Measurements from ENCODE around the gene ROBO2. TPM values are rescaled to one million over a fixed set of nuclear protein-coding genes. Genes with fewer than 3 reads are reported as not detected.

The ROBO2 gene
- total RNA-seq, 2 donors from 2014 or later: not detected

DNA sequence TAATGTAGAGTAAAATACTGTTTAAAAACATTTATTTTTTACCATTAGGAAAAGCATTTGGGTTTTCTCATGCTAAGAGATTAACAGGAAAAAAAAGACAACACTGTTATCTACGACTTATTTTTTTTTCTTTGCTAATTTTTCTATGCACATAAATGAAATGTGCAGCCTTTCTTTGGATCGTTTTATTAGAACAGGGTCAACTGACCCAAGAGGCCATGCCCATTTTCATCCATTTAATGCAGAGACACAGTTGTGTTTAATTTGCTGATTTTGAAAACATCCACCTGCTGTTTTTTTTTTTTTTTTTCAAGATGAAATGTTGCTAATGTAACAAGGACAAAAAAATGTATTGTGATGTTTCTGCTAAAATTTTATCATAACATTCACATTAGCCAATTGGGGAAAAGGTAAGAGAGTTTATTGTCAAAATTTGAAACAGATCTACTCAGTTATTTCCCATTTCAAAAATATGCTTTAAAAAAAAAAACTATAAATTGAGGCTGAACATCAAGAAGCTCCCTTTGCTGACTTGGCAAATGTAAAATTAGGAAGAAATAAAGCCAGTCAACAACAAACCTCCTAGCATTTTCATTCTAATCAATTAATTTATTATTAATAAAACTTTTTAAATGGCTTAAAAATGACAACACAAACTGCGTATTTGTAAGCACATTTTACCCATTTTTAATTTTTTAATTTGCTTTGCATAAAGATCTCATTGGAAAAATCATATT is 485.2 kb downstream of the ROBO2 start:
- no peaks in the 10 kb centered on the region for H3K4me1 Mint-ChIP-seq

DNA sequence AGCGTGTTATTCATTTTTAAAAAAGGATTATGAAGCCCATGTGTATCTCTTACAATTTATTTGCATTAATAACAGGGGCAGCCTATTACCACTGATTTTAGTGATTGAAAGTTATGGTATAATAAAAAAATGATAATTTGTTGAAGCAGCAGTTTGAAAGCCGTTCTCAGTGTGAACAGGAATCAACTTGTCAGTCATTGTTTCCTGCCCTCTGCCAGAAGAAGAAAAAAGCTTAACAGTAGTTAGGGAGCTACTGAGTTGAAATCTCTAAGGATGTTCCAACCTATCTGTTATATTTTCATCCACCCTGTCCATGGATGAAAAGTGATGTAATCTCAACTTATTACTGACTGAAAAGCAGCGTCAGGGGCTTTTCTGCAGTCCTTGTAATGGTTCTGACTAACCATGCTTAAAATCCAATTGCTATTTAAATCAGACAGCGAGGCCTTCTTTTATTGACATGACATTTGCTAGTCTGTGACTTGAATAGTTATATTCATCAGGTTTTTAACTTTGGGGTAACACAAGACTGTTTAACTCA is 486.7 kb downstream of the ROBO2 start:
- ATAC-seq (no peak), DNase-seq (no peak)
- H3K9me3 ChIP-seq (ENCODE audit: control insufficient read depth, low read length, poor library complexity, severe bottlenecking): no peaks in the 10 kb centered on the region
- H3K4me1 Mint-ChIP-seq: no peaks in the 10 kb centered on the region
- H3K27ac Mint-ChIP-seq: no peak overlapping the region
- no peaks in the 10 kb centered on the region for H3K36me3 Mint-ChIP-seq (ENCODE audit: low read depth)
- no peak overlapping the region for H3K4me3 Mint-ChIP-seq
- no peaks in the 10 kb centered on the region for H3K27me3 Mint-ChIP-seq

More for the DNA sequence above, 485.2 kb downstream of the ROBO2 start:
- ATAC-seq (no peak), DNase-seq (no peak)
- H3K27me3 Mint-ChIP-seq: no peaks in the 10 kb centered on the region
- H3K9me3 ChIP-seq (ENCODE audit: control insufficient read depth, low read length, poor library complexity, severe bottlenecking): no peaks in the 10 kb centered on the region
- H3K36me3 Mint-ChIP-seq (ENCODE audit: low read depth): no peaks in the 10 kb centered on the region
- H3K4me3 Mint-ChIP-seq: no peak overlapping the region
- no peak overlapping the region for H3K27ac Mint-ChIP-seq

DNA sequence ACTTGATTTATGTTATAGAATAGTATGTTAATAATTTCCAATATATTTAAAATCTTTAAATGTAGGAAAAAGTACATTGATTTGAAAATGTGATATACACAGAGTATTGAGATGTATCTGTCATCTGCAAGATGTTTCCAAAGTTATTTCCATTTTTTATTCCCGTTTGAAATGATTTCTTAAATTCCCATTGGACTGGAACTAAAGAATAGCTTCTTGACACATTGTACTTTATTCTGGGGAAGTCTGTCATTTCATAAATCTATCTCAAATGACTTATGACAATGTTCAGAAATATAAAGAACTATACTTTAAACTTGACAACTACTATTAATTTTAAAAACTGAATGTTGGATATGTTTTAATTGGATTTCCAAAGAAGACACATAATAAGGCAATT is 489.6 kb downstream of the ROBO2 start:
- no peak for DNase-seq
- Mint-ChIP-seq H3K27ac (no peak overlapping the region), H3K4me1 (no peaks in the 10 kb centered on the region), H3K36me3 (ENCODE audit: low read depth) (no peaks in the 10 kb centered on the region), H3K27me3 (no peaks in the 10 kb centered on the region), H3K4me3 (no peak overlapping the region)
- no peaks in the 10 kb centered on the region for H3K9me3 ChIP-seq (ENCODE audit: control insufficient read depth, low read length, poor library complexity, severe bottlenecking)
- no peak for ATAC-seq

DNA sequence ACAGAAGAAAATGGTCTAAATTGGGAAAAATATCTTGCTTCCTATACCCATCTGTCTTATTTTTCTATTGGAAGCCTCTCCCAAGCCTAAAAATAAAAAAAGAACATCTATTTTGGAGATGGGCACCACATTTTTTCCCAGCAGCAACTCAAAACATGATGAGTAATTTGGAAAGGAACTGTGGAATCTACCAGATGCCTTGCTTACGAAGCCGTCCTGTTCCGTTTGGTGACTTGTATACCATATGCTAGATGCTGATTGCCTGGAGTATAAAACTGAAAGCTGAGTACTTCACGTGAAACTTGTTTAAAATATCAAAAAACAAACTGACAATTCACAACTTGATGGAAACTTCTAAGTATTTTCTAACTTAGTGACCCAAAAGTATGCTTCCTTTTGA is 491.0 kb downstream of the ROBO2 start:
- H3K9me3 ChIP-seq (ENCODE audit: control insufficient read depth, low read length, poor library complexity, severe bottlenecking): no peaks in the 10 kb centered on the region
- ATAC-seq: no peak
- H3K4me1 Mint-ChIP-seq: no peaks in the 10 kb centered on the region
- DNase-seq: no peak
- no peak overlapping the region for H3K4me3 Mint-ChIP-seq
- H3K36me3 Mint-ChIP-seq (ENCODE audit: low read depth): no peaks in the 10 kb centered on the region
- no peaks in the 10 kb centered on the region for H3K27me3 Mint-ChIP-seq
- no peak overlapping the region for H3K27ac Mint-ChIP-seq

DNA sequence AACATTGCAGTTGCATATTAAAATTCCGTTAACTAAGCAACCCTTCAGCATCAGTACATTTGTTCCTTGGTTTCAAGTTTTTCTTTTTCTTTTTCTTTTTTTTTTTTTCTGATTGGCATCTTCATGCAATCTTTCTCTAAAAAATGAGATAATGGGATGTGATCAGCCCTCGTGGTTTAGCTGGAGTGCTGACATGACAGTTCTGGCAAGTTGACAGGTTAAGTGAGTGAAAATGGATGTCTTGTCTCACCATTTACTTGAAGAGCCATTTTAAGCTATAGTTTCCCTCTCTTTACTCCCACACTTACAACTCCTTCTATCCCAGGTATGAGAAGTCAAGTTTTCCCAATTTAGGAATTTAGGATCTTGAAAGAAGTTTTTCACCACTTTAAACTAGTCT is 495.2 kb downstream of the ROBO2 start:
- no peak for DNase-seq
- H3K4me3 Mint-ChIP-seq: no peak overlapping the region
- no peaks in the 10 kb centered on the region for H3K36me3 Mint-ChIP-seq (ENCODE audit: low read depth)
- no peak for ATAC-seq
- H3K27ac Mint-ChIP-seq: no peak overlapping the region
- H3K27me3 Mint-ChIP-seq: no peaks in the 10 kb centered on the region
- H3K9me3 ChIP-seq (ENCODE audit: control insufficient read depth, low read length, poor library complexity, severe bottlenecking): no peaks in the 10 kb centered on the region
- no peaks in the 10 kb centered on the region for H3K4me1 Mint-ChIP-seq

DNA sequence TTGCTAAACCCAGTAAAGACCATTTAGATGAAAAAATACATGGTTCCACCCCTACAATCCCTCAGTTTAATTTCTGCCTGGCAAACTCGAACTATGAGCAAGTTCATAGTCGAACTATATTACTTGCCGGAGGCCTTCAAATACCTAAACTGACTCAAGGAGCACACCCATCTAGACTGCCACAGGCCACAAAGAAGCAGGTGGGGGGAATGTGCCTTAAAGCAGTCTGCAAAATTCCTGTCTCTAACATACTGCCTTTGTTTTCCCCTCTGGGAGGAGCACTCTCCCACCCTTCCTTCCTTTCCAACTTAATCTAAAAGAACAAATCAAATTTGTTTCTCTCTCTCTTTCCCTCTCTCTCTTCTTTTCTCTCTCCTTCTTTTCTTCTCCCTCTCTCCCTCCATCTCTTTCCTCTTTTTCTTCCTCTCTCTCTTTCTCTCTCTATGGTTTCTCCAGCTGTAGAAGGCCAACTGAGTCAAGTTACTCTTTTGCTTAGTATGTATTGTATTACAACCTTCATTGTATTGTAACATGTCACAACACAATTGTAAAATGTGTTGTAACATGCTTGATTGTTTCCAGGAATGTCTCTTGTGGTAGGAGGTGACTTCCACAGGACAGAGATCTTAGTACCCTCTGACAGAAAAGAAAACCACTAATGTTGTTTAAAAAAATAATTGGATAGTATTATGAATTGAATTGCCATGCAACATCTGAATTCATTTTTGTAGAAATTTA is 496.3 kb downstream of the ROBO2 start:
- Mint-ChIP-seq H3K4me3 (no peak overlapping the region), H3K27me3 (no peaks in the 10 kb centered on the region), H3K36me3 (ENCODE audit: low read depth) (no peaks in the 10 kb centered on the region), H3K27ac (no peak overlapping the region), H3K4me1 (no peaks in the 10 kb centered on the region)
- ATAC-seq: no peak
- DNase-seq: no peak
- no peaks in the 10 kb centered on the region for H3K9me3 ChIP-seq (ENCODE audit: control insufficient read depth, low read length, poor library complexity, severe bottlenecking)

DNA sequence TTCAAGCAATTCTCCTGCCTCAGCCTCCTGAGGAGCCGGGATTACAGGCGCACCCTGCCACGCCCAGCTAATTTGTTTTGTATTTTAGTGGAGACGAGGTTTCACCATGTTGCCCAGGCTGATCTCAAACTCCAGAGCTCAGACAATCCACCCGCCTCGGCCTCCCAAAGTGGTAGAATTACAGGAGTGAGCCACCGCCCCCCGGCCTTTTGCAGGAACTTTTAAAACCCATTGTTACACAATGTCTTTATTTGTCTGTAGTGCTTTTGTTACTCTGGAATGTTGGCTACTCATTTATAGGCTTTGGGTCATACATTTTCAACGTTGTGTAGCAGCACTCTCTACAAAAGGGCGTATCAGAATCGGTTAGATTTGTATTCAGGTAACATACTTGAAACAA is 499.1 kb downstream of the ROBO2 start:
- DNase-seq (no peak), ATAC-seq (no peak)
- Mint-ChIP-seq H3K27ac (no peak overlapping the region), H3K36me3 (ENCODE audit: low read depth) (no peaks in the 10 kb centered on the region), H3K4me1 (no peaks in the 10 kb centered on the region), H3K4me3 (no peak overlapping the region), H3K27me3 (no peaks in the 10 kb centered on the region)
- no peaks in the 10 kb centered on the region for H3K9me3 ChIP-seq (ENCODE audit: control insufficient read depth, low read length, poor library complexity, severe bottlenecking)

DNA sequence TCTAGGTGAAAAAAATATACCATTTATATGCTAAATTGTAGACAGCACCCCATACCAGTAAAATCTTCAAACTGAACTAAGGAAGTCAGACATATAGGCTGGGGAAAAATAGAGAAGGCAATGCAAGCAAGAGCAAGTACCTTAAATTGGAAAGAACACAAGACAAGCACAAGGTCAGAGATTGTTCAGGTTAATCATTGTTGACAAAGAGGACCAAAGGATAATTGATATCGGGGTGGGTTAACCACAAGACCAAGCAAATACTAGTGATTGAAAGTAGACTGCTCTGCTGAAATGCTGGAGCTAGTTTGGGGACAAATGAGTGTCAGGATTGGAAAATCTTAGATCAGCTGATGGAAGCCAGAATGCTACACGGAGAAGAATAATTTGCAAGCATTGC is 499.8 kb downstream of the ROBO2 start:
- Mint-ChIP-seq H3K27me3 (no peaks in the 10 kb centered on the region), H3K4me1 (no peaks in the 10 kb centered on the region)

DNA sequence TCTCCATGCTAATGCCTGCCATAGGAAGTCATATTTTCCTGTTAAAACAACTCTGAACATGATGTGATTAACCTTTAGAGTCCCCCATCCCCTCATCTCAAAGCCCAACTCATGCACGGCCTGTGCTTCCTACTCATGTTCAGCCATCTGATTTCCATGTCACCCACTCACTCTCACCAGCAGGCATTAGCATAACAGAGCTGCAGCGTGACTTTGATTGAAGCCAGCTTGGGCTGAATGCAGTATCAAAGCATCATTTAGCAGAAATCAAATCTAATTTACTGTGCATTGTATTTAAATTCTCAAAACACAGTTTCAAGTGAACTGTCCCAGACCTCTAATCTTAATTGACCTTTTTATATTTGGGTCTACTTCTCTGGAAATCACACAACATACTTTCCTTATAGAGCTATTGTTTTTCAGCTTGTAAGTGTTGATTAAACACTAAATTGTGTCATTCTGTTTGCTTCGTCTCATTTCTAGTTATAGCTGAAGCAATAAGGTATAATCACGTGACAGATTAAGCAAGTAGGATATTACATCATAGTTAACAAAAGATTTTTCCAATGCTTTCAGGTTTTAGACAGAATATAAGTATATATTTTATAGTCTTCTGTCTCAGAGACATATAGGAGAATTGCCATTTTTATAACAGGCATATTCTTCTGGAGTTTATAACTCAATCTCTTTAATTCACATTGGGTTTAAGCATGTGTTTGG is 501.5 kb downstream of the ROBO2 start:
- Mint-ChIP-seq H3K4me1 (no peaks in the 10 kb centered on the region), H3K36me3 (ENCODE audit: low read depth) (no peaks in the 10 kb centered on the region), H3K4me3 (no peak overlapping the region), H3K27me3 (no peaks in the 10 kb centered on the region), H3K27ac (no peak overlapping the region)
- no peak for ATAC-seq
- H3K9me3 ChIP-seq (ENCODE audit: control insufficient read depth, low read length, poor library complexity, severe bottlenecking): no peaks in the 10 kb centered on the region
- DNase-seq: no peak

More for the DNA sequence above, 499.8 kb downstream of the ROBO2 start:
- no peak for ATAC-seq
- Mint-ChIP-seq H3K4me3 (no peak overlapping the region), H3K27ac (no peak overlapping the region), H3K36me3 (ENCODE audit: low read depth) (no peaks in the 10 kb centered on the region)
- H3K9me3 ChIP-seq (ENCODE audit: control insufficient read depth, low read length, poor library complexity, severe bottlenecking): no peaks in the 10 kb centered on the region
- no peak for DNase-seq

DNA sequence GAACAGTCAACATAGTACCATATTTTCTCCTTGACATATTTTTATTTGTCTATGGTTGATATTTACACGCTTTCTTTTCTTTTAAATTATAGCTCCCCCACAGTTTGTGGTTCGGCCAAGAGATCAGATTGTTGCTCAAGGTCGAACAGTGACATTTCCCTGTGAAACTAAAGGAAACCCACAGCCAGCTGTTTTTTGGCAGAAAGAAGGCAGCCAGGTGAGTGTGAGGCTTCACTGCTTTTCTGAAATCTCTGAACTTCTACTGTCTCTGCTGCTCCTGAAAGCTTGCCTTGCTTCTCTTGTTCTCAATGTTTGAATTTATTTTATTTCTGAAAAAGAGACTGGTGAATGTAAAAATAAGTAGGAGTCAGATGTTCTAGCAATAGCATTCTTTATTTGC is 506.3 kb downstream of the ROBO2 start:
- no peaks in the 10 kb centered on the region for H3K4me1 Mint-ChIP-seq
- H3K27ac Mint-ChIP-seq: no peak overlapping the region
- H3K4me3 Mint-ChIP-seq: no peak overlapping the region
- H3K9me3 ChIP-seq (ENCODE audit: control insufficient read depth, low read length, poor library complexity, severe bottlenecking): no peaks in the 10 kb centered on the region
- H3K36me3 Mint-ChIP-seq (ENCODE audit: low read depth): no peaks in the 10 kb centered on the region
- no peaks in the 10 kb centered on the region for H3K27me3 Mint-ChIP-seq
- no peak for ATAC-seq
- no peak for DNase-seq

DNA sequence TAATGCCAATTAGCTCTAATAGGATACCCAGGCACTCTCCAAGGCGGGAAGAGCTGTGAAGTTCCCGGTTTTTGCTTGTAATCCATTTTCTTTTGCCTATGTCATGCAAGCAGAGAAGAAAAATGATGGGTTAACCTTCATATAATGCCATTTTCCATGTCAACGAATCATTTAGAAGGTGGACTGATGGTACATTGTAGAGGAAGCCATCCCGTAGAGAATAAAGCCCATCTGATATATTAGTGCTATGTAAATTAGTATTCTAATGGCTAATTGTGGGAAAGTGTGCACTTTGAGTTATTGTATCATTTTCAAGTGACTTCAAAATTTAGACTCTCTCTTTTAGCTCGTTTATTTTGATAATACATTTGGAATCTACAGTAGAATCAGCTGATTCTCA is 509.1 kb downstream of the ROBO2 start:
- H3K27ac Mint-ChIP-seq: no peak overlapping the region
- no peak for ATAC-seq
- H3K27me3 Mint-ChIP-seq: no peaks in the 10 kb centered on the region
- no peaks in the 10 kb centered on the region for H3K36me3 Mint-ChIP-seq (ENCODE audit: low read depth)
- H3K4me1 Mint-ChIP-seq: no peaks in the 10 kb centered on the region
- H3K9me3 ChIP-seq (ENCODE audit: control insufficient read depth, low read length, poor library complexity, severe bottlenecking): no peaks in the 10 kb centered on the region
- H3K4me3 Mint-ChIP-seq: no peak overlapping the region
- DNase-seq: no peak

DNA sequence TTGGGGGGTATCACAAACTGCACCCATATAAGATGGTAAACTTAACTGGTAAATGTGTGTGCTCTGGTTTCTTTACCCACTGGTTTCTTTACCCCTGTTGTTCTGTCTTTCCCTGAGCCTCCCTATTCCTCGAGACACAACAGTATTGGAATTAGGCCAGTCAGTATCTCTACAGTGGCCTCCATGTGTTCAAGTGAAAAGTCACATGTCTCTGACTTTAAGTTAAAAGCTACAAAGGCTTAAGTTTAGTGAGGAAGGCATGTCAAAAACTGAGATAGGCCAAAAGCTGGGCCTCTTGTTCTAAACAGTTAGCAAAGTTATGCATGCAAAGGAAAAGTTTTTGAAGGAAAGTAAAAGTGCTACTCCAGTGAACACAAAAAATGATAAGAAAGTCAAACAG is 513.3 kb downstream of the ROBO2 start:
- DNase-seq (no peak), ATAC-seq (no peak)
- no peaks in the 10 kb centered on the region for H3K9me3 ChIP-seq (ENCODE audit: control insufficient read depth, low read length, poor library complexity, severe bottlenecking)
- Mint-ChIP-seq H3K27ac (no peak overlapping the region), H3K27me3 (no peaks in the 10 kb centered on the region), H3K4me3 (no peak overlapping the region), H3K36me3 (ENCODE audit: low read depth) (no peaks in the 10 kb centered on the region), H3K4me1 (no peaks in the 10 kb centered on the region)

DNA sequence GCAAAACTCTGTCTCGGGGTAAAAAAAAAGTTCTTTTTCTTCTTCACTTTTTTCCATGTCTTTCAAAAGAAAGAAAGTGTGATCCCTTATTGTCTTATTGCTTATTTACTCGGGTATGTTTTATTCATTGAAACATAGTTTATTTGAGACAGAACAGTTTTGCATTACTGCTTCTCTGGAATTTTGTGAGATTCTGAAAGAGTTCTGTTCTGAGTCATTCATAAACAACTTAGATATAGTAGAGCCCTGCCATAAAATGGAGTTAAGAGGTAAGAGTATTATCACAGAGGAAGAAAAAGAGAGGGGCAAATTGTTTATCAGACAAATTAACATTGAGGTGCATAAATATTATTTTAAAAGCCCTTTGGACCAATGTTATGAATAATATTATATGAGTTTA is 522.2 kb downstream of the ROBO2 start:
- H3K9me3 ChIP-seq (ENCODE audit: control insufficient read depth, low read length, poor library complexity, severe bottlenecking): peaks cover 2% of the 10 kb centered on the region
- Mint-ChIP-seq H3K27ac (no peak overlapping the region), H3K36me3 (ENCODE audit: low read depth) (no peaks in the 10 kb centered on the region), H3K4me3 (no peak overlapping the region), H3K4me1 (no peaks in the 10 kb centered on the region), H3K27me3 (no peaks in the 10 kb centered on the region)
- DNase-seq (no peak), ATAC-seq (no peak)
